Pancreas (tissue), 10 donors: ENCODE results near the gene MSL2. TPM values are rescaled to one million over a fixed set of nuclear protein-coding genes. Genes with fewer than 3 reads are reported as not detected.

Source experiments
- ATAC-seq, 4 donors: fragments of 200-7000 bp; cut with Tn5 transposase; one replicate each; pipeline versions ENCODE4 v1.8.0 to v1.9.1; 2020; ENCODE audit warnings: mild to moderate bottlenecking in 4 of 4, moderate library complexity in 4 of 4
- DNase-seq, 6 donors: peaks; one replicate each; pipeline ENCODE4 v3.0.0-alpha.2; 2020
- FAIRE-seq: peaks from 2 replicates; lab custom pipeline; 2012; peaks lifted over from hg19 to GRCh38; lab: Jason Lieb, UNC
- H3K27ac ChIP-seq, 4 donors: fragments of 200-600 bp; sonication (generic); 1 replicate in 3 of 4; 2 replicates in 1 of 4; pipeline versions ENCODE4 v1.5.0 to v1.8.0; 2020
- H3K27me3 ChIP-seq, 4 donors: fragments of 200-600 bp; one replicate each; pipeline ENCODE4 v1.8.0; 2021
- H3K36me3 ChIP-seq, 3 donors: fragments of 200-600 bp; sonication (generic) in 1 of 3; one replicate each; pipeline versions ENCODE4 v1.5.0 to v1.8.0; 2020 to 2021
- H3K4me1 ChIP-seq, 3 donors: fragments of 200-600 bp; one replicate each; pipeline ENCODE4 v1.8.0; 2021
- H3K4me3 ChIP-seq, 4 donors: fragments of 200-600 bp; sonication (generic) in 2 of 4; one replicate each; pipeline versions ENCODE4 v1.5.0 to v1.8.0; 2020 to 2021
- H3K9me3 ChIP-seq, 4 donors: fragments of 200-600 bp; one replicate each; pipeline ENCODE4 v1.8.0; 2021
- WGBS, 2 donors: extraction: QIAGEN DNeasy Blood & Tissue Kit; methylation state at CpG; one replicate each; pipeline ENCODE4 v1.1.7; 2013; 5-methylcytosine and 5-hydroxymethylcytosine counted together
- intact Hi-C, 3 donors: fragments of 100-400 bp; cut with DNase I; formaldehyde crosslinking; loops; one replicate each; pipeline versions ENCODE4 v1.11.1 to v1.14.2; 2022
- polyA plus RNA-seq, 2 donors: library from polyadenylated mRNA; stranded (reverse); fragments of 200-250 nt; gene quantifications; one replicate each; pipeline ENCODE4 v1.2.3, GENCODE V29; 2013
- total RNA-seq, 6 donors: library from RNA; stranded (reverse); fragmentation: NEBNext Ultra II Directional in 4 of 6; extraction: Animal tissue kit (Norgen Biotek cat#: 25700) in 4 of 6; gene quantifications; one replicate each; pipeline versions ENCODE4 v1.2.1 to v1.2.4, GENCODE V29; 2021 to 2023
- TF ChIP-seq, protein P1 (sequence below), 4 donors: fragments of 200-600 bp; sonication (generic) in 3 of 4; IDR thresholded peaks; one replicate each; pipeline versions ENCODE4 v1.5.0 to v1.8.0; 2021; ENCODE audit warnings: antibody characterized with exemption in 4 of 4
- donor health status: healthy with polysubstance abuse.
- donor health status: DM: no; HTN: no; CAD: no; lungs with moderate emphysema.
- donor health status: DM: no; HTN: no; CAD: no.
- donor health status: control.
- donor health status: control.
- donor health status: Bipolar disorder and iron deficiency.
- donor health status: DM: yes; HTN: yes; CAD: no.
- donor health status: DM: no; HTN: no; CAD: no.
- donor health status: DM: no; HTN: no; CAD: no.
- donor health status: DM: yes; HTN: yes; CAD: no.

Gene MSL2
- total and polyA plus RNA-seq, 8 donors: 3.5 to 19.2 (median 10.8) TPM

DNA sequence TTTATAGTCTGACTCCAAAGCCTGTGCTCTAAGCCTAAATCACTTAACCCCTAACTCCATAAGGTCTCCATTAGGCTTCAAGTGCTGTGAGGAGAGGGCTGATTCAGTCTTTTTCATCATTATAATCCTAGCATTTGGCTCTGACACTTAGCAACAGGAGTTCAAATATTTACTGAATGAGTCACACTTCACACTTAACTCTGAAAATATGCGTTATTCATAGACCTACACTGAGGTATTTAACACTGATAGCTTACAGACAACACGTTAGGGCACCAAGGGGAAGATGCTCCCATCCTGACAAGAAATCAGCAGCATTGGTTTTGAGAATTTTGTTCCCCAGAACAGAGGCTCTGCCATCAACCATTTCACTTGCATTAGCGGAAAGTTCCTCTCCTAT lies 53.5 kb downstream of the MSL2 start:
- FAIRE-seq: no peak
- no peaks in the 10 kb centered on the region for H3K27me3 ChIP-seq
- intact Hi-C loops: no loop called here
- peaks cover 0 to 12% (median 8%) of the 10 kb centered on the region in 3 donors for H3K4me1 ChIP-seq
- H3K36me3 ChIP-seq: no peaks in the 10 kb centered on the region
- H3K9me3 ChIP-seq: no peaks in the 10 kb centered on the region
- TF ChIP-seq, protein P1, sequence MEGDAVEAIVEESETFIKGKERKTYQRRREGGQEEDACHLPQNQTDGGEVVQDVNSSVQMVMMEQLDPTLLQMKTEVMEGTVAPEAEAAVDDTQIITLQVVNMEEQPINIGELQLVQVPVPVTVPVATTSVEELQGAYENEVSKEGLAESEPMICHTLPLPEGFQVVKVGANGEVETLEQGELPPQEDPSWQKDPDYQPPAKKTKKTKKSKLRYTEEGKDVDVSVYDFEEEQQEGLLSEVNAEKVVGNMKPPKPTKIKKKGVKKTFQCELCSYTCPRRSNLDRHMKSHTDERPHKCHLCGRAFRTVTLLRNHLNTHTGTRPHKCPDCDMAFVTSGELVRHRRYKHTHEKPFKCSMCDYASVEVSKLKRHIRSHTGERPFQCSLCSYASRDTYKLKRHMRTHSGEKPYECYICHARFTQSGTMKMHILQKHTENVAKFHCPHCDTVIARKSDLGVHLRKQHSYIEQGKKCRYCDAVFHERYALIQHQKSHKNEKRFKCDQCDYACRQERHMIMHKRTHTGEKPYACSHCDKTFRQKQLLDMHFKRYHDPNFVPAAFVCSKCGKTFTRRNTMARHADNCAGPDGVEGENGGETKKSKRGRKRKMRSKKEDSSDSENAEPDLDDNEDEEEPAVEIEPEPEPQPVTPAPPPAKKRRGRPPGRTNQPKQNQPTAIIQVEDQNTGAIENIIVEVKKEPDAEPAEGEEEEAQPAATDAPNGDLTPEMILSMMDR (IDR thresholded peaks at IDR 0.05): no peak
- 33 to 35% methylated on average over 3 of the region's 3 CpGs for WGBS, 2 donors
- ATAC-seq: peak; percentile 91 to 98 (median 96)
- no peak overlapping the region for H3K27ac ChIP-seq
- DNase-seq: no peak
- no peak overlapping the region for H3K4me3 ChIP-seq

DNA sequence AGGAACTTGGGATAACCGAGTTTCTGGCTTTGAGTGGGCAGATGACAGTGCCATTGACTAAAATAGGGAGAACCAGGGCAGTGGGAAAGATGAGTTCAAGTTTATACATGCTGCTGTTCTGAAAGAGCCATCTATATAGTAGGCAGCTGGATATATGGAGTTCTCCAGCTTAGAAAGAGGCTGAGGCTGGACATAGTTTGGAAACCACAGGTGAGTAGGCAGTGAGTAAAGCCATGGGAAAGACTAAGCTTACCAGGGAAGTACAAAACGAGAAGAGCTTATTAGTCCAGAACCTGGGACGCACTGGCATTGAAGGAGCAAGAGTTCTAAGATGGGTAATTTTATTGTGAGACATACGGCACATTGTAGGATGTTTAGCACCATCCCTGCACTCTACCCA lies 54.2 kb downstream of the MSL2 start:
- no peak for DNase-seq
- FAIRE-seq: no peak
- Histone ChIP-seq H3K9me3 (no peaks in the 10 kb centered on the region), H3K27me3 (no peaks in the 10 kb centered on the region), H3K4me1 (peaks cover 0 to 12% (median 8%) of the 10 kb centered on the region in 3 donors), H3K4me3 (no peak overlapping the region), H3K36me3 (no peaks in the 10 kb centered on the region), H3K27ac (peak overlapping the region in 1 of 4 donors; percentile 23)
- ATAC-seq: no peak
- TF ChIP-seq, protein P1 (IDR thresholded peaks at IDR 0.05): no peak
- intact Hi-C loops: no loop called here
- 92 to 97% methylated on average over 4 of the region's 4 CpGs for WGBS, 2 donors

DNA sequence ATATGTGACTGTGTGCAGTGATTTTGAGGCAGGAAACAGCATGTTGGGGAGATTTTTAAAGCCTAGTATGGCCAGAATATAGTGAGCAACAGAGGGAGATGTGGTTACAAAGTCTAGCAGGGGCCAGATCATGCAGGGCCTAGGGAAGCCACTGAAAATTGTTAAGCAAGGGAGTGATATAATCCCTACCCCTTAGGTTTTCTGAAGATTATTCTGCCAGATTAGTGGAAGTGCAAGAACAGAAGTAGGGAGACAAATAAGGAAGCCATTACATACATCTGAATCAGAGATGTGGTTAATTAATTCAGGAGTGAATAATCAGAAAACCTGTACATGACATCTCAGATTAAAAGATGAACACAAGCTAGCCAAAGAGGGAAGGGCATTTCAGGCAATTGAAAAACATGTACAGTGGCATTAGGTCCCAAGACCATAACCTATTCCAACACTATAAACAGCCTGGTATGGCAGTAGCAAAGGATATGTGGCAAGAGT lies 54.8 kb downstream of the MSL2 start:
- H3K36me3 ChIP-seq: no peaks in the 10 kb centered on the region
- H3K4me3 ChIP-seq: no peak overlapping the region
- FAIRE-seq: no peak
- H3K9me3 ChIP-seq: no peaks in the 10 kb centered on the region
- TF ChIP-seq, protein P1 (IDR thresholded peaks at IDR 0.05): no peak
- no peak for ATAC-seq
- peaks cover 0 to 13% (median 8%) of the 10 kb centered on the region in 3 donors for H3K4me1 ChIP-seq
- no peaks in the 10 kb centered on the region for H3K27me3 ChIP-seq
- intact Hi-C loops: no loop called here
- DNase-seq: no peak
- no peak overlapping the region for H3K27ac ChIP-seq

DNA sequence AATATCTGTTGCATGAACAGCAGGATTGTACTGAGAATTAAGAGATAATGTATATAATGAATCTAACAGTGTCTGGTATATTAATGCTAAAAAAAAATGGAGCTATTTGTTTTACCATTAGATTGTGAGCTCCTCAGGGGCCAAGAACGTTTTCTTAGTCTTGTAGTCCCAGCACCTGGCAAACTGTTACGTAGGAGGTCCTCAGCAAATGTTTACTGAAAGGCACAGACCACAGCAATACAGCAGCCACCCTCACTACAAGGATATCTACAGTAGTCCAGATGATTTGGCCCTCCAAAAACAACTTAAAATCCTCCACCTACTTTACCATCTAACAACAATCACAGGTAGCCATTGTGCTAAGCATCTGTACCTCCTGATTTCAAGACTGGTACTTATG lies 59.7 kb downstream of the MSL2 start:
- no peak for FAIRE-seq
- H3K9me3 ChIP-seq: no peaks in the 10 kb centered on the region
- no peaks in the 10 kb centered on the region for H3K27me3 ChIP-seq
- TF ChIP-seq, protein P1 (IDR thresholded peaks at IDR 0.05): no peak
- H3K4me3 ChIP-seq: no peak overlapping the region
- no peak overlapping the region for H3K27ac ChIP-seq
- DNase-seq: no peak
- WGBS, 2 donors: 34 to 39% methylated on average over 2 of the region's 2 CpGs
- peaks cover 0 to 4% (median 0%) of the 10 kb centered on the region in 3 donors for H3K4me1 ChIP-seq
- no peaks in the 10 kb centered on the region for H3K36me3 ChIP-seq
- intact Hi-C loops: loop anchor here in 1 of 3 donors (10.0 kb wide), 1 partner anchor 48 kb away; no protein-coding TSS in a partner anchor
- peak in 2 of 4 donors; percentile 18 to 32 for ATAC-seq

DNA sequence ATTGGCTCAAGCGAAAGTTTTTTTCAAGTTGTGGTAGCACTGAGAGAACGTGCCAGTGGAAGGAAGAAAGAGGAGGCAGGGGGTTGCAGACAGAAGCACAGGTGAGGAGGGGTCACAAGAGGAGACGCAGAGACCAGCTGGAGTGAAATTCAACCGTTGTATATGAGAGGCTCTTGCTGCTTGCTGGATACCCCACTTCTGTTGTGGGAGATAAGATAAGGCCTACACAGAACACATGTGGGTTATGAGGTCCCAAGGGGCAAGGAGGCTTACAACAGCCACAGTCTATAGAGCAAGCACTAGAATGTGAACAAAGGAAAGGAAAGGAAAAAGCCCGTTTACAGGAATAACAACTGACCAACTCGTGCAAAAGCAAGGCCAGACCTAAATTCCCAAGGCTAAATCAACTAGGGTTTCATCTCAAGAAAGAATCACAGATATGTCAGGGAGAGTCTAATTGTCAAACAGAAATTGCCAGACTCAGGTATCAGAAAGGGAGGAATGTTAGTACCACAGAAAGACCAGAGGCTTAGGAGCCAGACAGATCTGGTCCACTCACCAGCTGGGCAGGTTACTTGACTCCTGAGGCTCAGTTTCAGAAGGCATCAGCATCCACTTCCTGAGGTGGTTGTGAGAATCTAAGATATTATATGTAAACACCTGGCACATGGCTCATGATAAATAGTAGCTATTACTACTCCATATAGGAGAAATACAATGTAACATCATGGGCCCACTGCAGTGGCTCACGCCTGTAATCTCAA lies 60.9 kb downstream of the MSL2 start:
- intact Hi-C loops: loop anchor here in 1 of 3 donors (10.0 kb wide), 1 partner anchor 50 kb away; no protein-coding TSS in a partner anchor
- no peaks in the 10 kb centered on the region for H3K36me3 ChIP-seq
- FAIRE-seq (no peak), DNase-seq (no peak), ATAC-seq (no peak)
- no peaks in the 10 kb centered on the region for H3K9me3 ChIP-seq
- H3K27me3 ChIP-seq: no peaks in the 10 kb centered on the region
- TF ChIP-seq, protein P1 (IDR thresholded peaks at IDR 0.05): no peak
- H3K4me1 ChIP-seq: peaks cover 0 to 4% (median 0%) of the 10 kb centered on the region in 3 donors
- H3K4me3 ChIP-seq: no peak overlapping the region
- H3K27ac ChIP-seq: no peak overlapping the region
- WGBS, 2 donors: 72 to 75% methylated on average over 7 of the region's 7 CpGs
